WERI-Rb-1 (cell line): ENCODE measurements around the gene RARB.

ENCODE experiments used
- DNase-seq: peaks from one replicate; pipeline ENCODE4 v3.0.0-alpha.2; 2020
- H3K27ac ChIP-seq: fragments of 250-450 bp; sonication (Bioruptor Pico); 2 replicates; pipeline ENCODE4 v1.5.1; 2020; ENCODE audit warnings: mild to moderate bottlenecking, moderate library complexity
- H3K27me3 ChIP-seq: fragments of 250-450 bp; sonication (Bioruptor Pico); 2 replicates; pipeline ENCODE4 v1.5.1; 2021; ENCODE audit warnings: mild to moderate bottlenecking, low read depth, moderate library complexity; ENCODE audit not compliant: insufficient read depth, severe bottlenecking
- H3K36me3 ChIP-seq: fragments of 250-450 bp; sonication (Bioruptor Pico); 2 replicates; pipeline ENCODE4 v1.5.1; 2020; ENCODE audit warnings: mild to moderate bottlenecking, moderate library complexity
- H3K4me3 ChIP-seq: 2 replicates; pipeline ENCODE4 v1.5.1; 2011; ENCODE audit warnings: low read depth, mild to moderate bottlenecking, control low read depth, low read length
- H3K9me3 ChIP-seq: fragments of 250-450 bp; sonication (Bioruptor Pico); 2 replicates; pipeline ENCODE4 v1.5.1; 2021; ENCODE audit warnings: mild to moderate bottlenecking, moderate library complexity; ENCODE audit not compliant: severe bottlenecking
- TF ChIP-seq, protein P1 (sequence below): IDR thresholded peaks from 2 replicates; pipeline ENCODE4 v1.5.1; 2011; ENCODE audit warnings: low read depth, mild to moderate bottlenecking, control low read depth, inconsistent platforms, low read length

Gene RARB

DNA sequence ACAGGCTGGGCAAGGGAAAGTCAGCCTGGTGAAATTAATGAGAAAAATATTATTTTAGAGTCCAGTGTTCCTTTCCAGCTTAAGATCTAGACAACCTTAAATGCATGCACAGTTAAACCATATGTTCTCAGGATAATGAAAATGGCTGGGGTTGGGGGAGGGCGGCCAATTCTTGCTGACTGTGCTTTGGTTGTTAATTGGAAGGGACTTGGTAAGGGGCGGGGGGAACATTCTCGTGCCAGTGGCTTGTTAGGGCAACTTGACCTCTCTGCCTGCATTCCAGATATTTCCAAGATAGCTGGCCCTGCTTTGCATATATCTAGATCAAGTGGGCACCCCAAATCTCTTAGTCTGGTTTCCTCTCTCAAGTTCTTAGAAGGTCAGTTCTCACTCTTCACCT lies 124.2 kb downstream of the RARB start:
- Histone ChIP-seq H3K36me3 (no peaks in the 10 kb centered on the region), H3K27me3 (no peaks in the 10 kb centered on the region), H3K27ac (no peak overlapping the region), H3K4me3 (no peak overlapping the region), H3K9me3 (no peaks in the 10 kb centered on the region)
- TF ChIP-seq, protein P1, sequence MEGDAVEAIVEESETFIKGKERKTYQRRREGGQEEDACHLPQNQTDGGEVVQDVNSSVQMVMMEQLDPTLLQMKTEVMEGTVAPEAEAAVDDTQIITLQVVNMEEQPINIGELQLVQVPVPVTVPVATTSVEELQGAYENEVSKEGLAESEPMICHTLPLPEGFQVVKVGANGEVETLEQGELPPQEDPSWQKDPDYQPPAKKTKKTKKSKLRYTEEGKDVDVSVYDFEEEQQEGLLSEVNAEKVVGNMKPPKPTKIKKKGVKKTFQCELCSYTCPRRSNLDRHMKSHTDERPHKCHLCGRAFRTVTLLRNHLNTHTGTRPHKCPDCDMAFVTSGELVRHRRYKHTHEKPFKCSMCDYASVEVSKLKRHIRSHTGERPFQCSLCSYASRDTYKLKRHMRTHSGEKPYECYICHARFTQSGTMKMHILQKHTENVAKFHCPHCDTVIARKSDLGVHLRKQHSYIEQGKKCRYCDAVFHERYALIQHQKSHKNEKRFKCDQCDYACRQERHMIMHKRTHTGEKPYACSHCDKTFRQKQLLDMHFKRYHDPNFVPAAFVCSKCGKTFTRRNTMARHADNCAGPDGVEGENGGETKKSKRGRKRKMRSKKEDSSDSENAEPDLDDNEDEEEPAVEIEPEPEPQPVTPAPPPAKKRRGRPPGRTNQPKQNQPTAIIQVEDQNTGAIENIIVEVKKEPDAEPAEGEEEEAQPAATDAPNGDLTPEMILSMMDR, result no peak
- DNase-seq, result no peak

DNA sequence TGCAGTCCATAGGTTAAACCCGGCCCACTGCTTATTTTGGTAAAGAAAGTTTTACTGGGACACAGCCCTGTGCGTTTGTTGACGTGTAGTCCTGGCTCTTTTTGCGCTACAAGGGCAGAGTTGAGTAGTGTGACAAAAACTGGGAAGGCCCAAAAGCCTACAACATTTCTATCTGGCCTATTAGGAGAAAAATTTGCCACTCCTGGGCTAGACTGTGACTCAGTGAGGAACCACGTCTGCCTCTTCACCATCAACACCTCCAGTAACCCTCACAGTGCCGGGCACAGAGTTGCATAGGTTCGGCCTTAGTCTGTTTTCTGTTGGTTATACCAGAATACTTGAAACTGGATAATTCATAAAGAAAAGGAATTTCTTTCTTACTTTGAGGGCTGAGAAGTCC lies 126.3 kb downstream of the RARB start:
- no peak overlapping the region for H3K27ac ChIP-seq
- H3K27me3 ChIP-seq, result no peaks in the 10 kb centered on the region
- H3K4me3 ChIP-seq, result no peak overlapping the region
- DNase-seq, result no peak
- no peaks in the 10 kb centered on the region for H3K9me3 ChIP-seq
- no peaks in the 10 kb centered on the region for H3K36me3 ChIP-seq
- TF ChIP-seq, protein P1, result no peak

DNA sequence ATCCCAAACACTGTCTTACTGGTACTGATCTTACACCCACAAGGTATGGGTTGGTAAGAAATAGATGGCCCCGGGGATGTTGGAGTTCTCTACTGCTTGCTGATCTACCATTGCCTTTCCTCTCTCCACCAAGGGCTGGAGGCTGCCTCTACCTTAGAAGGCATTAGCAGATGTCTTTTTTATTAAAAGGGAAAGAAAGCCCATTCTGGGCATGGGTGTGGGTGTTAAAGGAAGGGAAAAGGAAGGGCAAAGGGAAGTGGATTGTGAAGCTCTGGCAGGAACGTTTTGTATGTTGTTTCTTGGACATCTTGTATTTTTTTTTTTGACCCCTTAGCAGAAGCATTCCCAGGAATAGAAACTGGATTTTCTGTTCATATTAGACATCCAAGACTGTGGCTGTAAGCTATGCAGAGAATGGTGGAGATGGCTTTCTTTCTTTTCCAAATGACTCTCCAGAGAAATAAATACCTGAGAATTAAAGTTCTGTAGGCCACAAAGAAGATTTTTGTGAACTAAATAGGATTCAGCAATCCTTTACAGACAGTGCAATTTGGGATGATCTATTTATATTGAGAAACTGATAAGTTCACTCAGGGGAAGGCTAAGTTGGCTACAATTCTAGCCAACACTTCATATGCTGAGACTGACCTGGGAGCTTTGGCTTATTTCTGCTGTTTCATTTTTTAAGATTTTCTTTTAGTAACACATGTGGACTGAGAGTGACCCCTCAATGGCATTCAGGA lies 127.8 kb downstream of the RARB start:
- TF ChIP-seq, protein P1, result no peak
- DNase-seq, result no peak
- no peaks in the 10 kb centered on the region for H3K27me3 ChIP-seq
- no peaks in the 10 kb centered on the region for H3K9me3 ChIP-seq
- no peaks in the 10 kb centered on the region for H3K36me3 ChIP-seq
- H3K27ac ChIP-seq, result no peak overlapping the region
- no peak overlapping the region for H3K4me3 ChIP-seq

DNA sequence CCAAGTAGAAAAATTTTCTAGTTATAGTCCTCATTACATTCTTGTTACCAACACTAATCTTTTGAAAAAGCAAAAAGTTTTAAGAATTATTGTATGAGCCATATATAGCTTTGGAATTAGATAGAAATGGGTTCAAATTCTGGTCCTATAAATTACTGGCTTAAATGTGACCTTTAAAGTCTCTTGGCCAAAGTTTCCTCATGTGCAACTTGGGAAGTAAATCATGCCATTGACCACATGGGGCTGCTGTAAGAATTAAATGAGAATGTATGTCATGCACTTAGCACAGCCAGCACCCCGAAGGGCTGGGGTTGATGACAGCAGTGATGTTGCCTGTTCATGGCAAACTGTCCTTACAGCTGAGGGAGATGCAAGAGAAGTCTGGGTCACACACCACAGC lies 128.4 kb downstream of the RARB start:
- Histone ChIP-seq H3K36me3 (no peaks in the 10 kb centered on the region), H3K9me3 (no peaks in the 10 kb centered on the region), H3K27ac (no peak overlapping the region), H3K4me3 (no peak overlapping the region), H3K27me3 (no peaks in the 10 kb centered on the region)
- no peak for DNase-seq
- TF ChIP-seq, protein P1, result no peak

DNA sequence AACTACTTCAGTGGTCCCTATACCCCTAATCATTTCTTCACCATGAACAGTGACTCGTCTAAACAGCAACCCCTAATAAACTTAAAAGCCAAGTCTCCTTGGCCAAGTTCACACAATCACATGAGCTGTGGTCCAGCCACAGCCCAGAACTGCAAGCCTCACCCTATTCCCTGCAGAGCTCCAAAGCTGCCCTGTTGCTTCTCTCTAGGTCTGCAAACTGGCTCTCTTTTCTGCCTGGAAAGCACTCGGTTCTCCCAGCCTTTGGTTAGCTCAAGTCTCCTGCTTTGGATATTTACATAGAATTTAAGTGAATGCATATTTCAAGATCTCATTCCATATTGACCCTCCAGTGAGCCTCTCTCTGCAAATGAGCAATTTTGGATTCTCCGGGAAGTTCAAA lies 129.6 kb downstream of the RARB start:
- H3K27me3 ChIP-seq, result no peaks in the 10 kb centered on the region
- no peak overlapping the region for H3K27ac ChIP-seq
- H3K36me3 ChIP-seq, result no peaks in the 10 kb centered on the region
- TF ChIP-seq, protein P1, result no peak
- no peak for DNase-seq
- no peaks in the 10 kb centered on the region for H3K9me3 ChIP-seq
- H3K4me3 ChIP-seq, result no peak overlapping the region

DNA sequence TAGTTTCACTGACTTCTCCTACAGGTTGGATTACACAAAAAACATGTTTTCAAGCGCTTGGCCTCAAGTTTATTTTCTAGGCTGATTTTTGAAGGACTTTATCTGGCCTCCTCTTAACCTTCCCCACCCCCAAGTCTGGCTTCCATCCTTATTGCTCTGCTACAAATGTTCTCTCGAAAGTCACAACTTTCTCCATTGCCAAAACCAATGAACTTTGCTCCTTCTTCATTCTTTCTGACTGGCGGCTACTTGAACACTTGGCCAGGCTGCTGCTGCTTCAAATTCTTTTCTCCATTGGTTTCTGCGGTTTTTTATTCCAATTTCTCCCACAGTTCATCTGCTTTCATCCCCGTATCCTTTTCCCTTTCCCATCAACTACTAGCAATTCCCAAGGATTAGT lies 130.1 kb downstream of the RARB start:
- H3K4me3 ChIP-seq, result no peak overlapping the region
- no peaks in the 10 kb centered on the region for H3K27me3 ChIP-seq

More for the DNA sequence above, 130.1 kb downstream of the RARB start:
- DNase-seq, result no peak
- H3K36me3 ChIP-seq, result no peaks in the 10 kb centered on the region
- TF ChIP-seq, protein P1, result no peak
- H3K27ac ChIP-seq, result no peak overlapping the region
- no peaks in the 10 kb centered on the region for H3K9me3 ChIP-seq
